GM23338 (cell line): ENCODE measurements around the gene CTSK.
"Not testable (repeated sequence)": the region's sequence is repeated elsewhere in the genome, so short reads cannot be mapped to it uniquely, and the experiment has no call there.

ENCODE experiments used
- CREB1 ChIP-seq: fragments of 250-450 bp; sonication (Bioruptor Pico); IDR thresholded peaks from 2 replicates; pipeline ENCODE4 v1.5.0; 2020; ENCODE audit warnings: low read depth, mild to moderate bottlenecking, moderate library complexity
- EZH2 ChIP-seq: fragments of 200-600 bp; sonication (generic); IDR thresholded peaks from one replicate; pipeline ENCODE4 v1.8.0; 2017; ENCODE audit warnings: antibody characterized with exemption, mild to moderate bottlenecking, low read depth; ENCODE audit not compliant: unreplicated experiment
- EZH2phosphoT487 ChIP-seq: fragments of 200-600 bp; sonication (generic); IDR thresholded peaks from one replicate; pipeline ENCODE4 v1.8.1; 2018; ENCODE audit warnings: antibody characterized with exemption; ENCODE audit not compliant: unreplicated experiment
- JUNB ChIP-seq: IDR thresholded peaks from one replicate; pipeline ENCODE4 v1.6.1; 2016; ENCODE audit warnings: antibody characterized with exemption; ENCODE audit not compliant: unreplicated experiment
- POLR2AphosphoS5 ChIP-seq: IDR thresholded peaks from 2 replicates; pipeline ENCODE4 v1.6.1; 2016; ENCODE audit warnings: antibody characterized with exemption, low read depth
- STAT1 ChIP-seq: IDR thresholded peaks from one replicate; pipeline ENCODE4 v1.6.1; 2016; ENCODE audit warnings: antibody characterized with exemption; ENCODE audit not compliant: unreplicated experiment
- ZNF331 ChIP-seq: fragments of 250-450 bp; sonication (Bioruptor Pico); IDR thresholded peaks from 2 replicates; pipeline ENCODE4 v1.5.0; 2020; ENCODE audit warnings: low read depth, mild to moderate bottlenecking, moderate library complexity
- TF ChIP-seq, protein P1 (sequence below), 2 experiments: fragments of 200-600 bp in 1 of 2; sonication (generic) in 1 of 2; conservative IDR thresholded peaks; 2 replicates each; pipeline versions ENCODE4 v1.5.1 to v1.6.1; 2016 to 2017; ENCODE audit warnings: antibody characterized with exemption in 2 of 2, low read depth in 2 of 2, mild to moderate bottlenecking in 2 of 2, moderate library complexity in 1 of 2

DNA sequence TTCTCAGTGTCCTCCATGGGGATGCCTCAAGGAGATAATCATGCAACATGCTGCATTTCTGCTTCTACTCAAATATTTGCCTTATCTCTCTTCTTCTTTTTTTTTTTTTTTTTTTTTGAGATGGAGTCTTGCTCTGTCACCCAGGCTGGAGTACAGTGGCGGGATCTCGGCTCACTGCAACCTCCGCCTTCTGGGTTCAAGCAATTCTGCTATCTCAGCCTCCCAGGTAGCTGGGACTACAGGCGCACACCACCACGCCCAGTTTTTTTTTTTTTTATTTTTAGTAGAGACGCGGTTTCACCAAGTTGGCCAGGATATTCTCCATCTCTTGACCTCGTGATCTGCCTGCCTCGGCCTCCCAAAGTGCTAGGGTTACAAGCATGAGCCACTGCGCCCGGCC, 32.8 kb upstream of the CTSK start:
- not testable (repeated sequence) for TF ChIP-seq POLR2AphosphoS5; CREB1; JUNB; STAT1; EZH2phosphoT487; EZH2; ZNF331 (CRISPR knock-in tag)
- TF ChIP-seq, protein P1, sequence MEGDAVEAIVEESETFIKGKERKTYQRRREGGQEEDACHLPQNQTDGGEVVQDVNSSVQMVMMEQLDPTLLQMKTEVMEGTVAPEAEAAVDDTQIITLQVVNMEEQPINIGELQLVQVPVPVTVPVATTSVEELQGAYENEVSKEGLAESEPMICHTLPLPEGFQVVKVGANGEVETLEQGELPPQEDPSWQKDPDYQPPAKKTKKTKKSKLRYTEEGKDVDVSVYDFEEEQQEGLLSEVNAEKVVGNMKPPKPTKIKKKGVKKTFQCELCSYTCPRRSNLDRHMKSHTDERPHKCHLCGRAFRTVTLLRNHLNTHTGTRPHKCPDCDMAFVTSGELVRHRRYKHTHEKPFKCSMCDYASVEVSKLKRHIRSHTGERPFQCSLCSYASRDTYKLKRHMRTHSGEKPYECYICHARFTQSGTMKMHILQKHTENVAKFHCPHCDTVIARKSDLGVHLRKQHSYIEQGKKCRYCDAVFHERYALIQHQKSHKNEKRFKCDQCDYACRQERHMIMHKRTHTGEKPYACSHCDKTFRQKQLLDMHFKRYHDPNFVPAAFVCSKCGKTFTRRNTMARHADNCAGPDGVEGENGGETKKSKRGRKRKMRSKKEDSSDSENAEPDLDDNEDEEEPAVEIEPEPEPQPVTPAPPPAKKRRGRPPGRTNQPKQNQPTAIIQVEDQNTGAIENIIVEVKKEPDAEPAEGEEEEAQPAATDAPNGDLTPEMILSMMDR (conservative IDR thresholded peaks at IDR 0.05; ENCODE audit: low read depth in 2 of 2): not testable (repeated sequence)
